HepG2 (cell line): ENCODE measurements around the gene CCDC57. TPM values are rescaled to one million over a fixed set of nuclear protein-coding genes. Genes with fewer than 3 reads are reported as not detected.

Experiments used
- ATAC-seq: fragments of 200-7000 bp; cut with Tn5 transposase; 3 replicates; pipeline ENCODE4 v1.9.1; 2020; ENCODE audit warnings: mild to moderate bottlenecking, moderate library complexity
- BruUV-seq: library from RNA; stranded (reverse); fragments of 400-500 nt; replicated peaks from 2 replicates; lab custom pipeline; 2021; lab: Mats Ljungman, UMichigan
- CTCF ChIA-PET: fragments of 300-600 bp; formaldehyde crosslinking; extraction: SDS; loops from one replicate; lab custom pipeline; 2021; ENCODE audit warnings: low total read pairs, inconsistent platforms, low intra/inter-chr PET ratio; lab: Yijun Ruan, JAX
- POLR2A ChIA-PET: fragments of 350-600 bp; sonication (Branson Sonifier 250); formaldehyde crosslinking; loops from one replicate; lab custom pipeline; 2020; ENCODE audit warnings: antibody characterized with exemption, inconsistent platforms; lab: Yijun Ruan, JAX
- DNase-seq: peaks from one replicate; pipeline ENCODE4 v3.0.0-alpha.2; 2015; ENCODE audit warnings: low spot score
- FAIRE-seq: peaks from 3 replicates; lab custom pipeline; 2011; peaks lifted over from hg19 to GRCh38; lab: Jason Lieb, UNC
- H2AFZ ChIP-seq: one replicate; pipeline ENCODE4 v1.6.1; 2011; ENCODE audit warnings: low read length, inconsistent platforms
- H3K27ac ChIP-seq: fragments of 300-600 bp; 3 replicates; pipeline ENCODE4 v1.8.0; 2011; ENCODE audit warnings: mixed run types, mild to moderate bottlenecking, mixed read lengths, low read length, inconsistent platforms; ENCODE audit not compliant: insufficient read depth; ENCODE audit errors: extremely low read length
- H3K27me3 ChIP-seq, 2 experiments: fragments of 200-600 bp in 1 of 2; 2 replicates in 1 of 2; 3 replicates in 1 of 2; pipeline versions ENCODE4 v1.6.0 to v1.8.0; 2011; ENCODE audit warnings: low read length in 2 of 2, mild to moderate bottlenecking in 2 of 2, moderate library complexity in 2 of 2, inconsistent platforms in 1 of 2; ENCODE audit not compliant: insufficient read depth in 2 of 2, control insufficient read depth in 1 of 2
- H3K36me3 ChIP-seq, 2 experiments: fragments of 200-600 bp in 1 of 2; replicated peaks in 1 of 2; 2 replicates in 1 of 2; 3 replicates in 1 of 2; pipeline versions ENCODE4 v1.5.1 to v1.8.0; 2011; ENCODE audit warnings: low read length in 2 of 2, inconsistent platforms in 1 of 2; ENCODE audit not compliant: insufficient read depth in 2 of 2, control insufficient read depth in 1 of 2
- H3K4me1 ChIP-seq: 2 replicates; pipeline ENCODE4 v1.5.1; 2012; ENCODE audit warnings: low read length, inconsistent platforms; ENCODE audit not compliant: insufficient read depth
- H3K4me2 ChIP-seq: 2 replicates; pipeline ENCODE4 v1.6.0; 2011; ENCODE audit warnings: low read depth, low read length, inconsistent platforms
- H3K4me3 ChIP-seq, 3 experiments: fragments of 200-600 bp in 1 of 3; sonication (generic), shearing (Covaris generic) in 1 of 3; replicated peaks in 1 of 3; 2 replicates each; pipeline ENCODE4 v1.5.1; 2011 to 2016; ENCODE audit warnings: low read length in 3 of 3, inconsistent platforms in 2 of 3, low read depth in 2 of 3, mild to moderate bottlenecking in 2 of 3, control low read depth in 1 of 3, mixed read lengths in 1 of 3; ENCODE audit not compliant: insufficient read depth in 1 of 3
- H3K79me2 ChIP-seq: one replicate; pipeline ENCODE4 v1.6.1; 2011; ENCODE audit warnings: low read length, inconsistent platforms; ENCODE audit not compliant: insufficient read depth
- H3K9ac ChIP-seq: 2 replicates; pipeline ENCODE4 v1.6.0; 2011; ENCODE audit warnings: mild to moderate bottlenecking, low read depth, low read length, inconsistent platforms; ENCODE audit not compliant: insufficient read depth
- H3K9me3 ChIP-seq: 2 replicates; pipeline ENCODE4 v1.5.1; 2012; ENCODE audit warnings: mild to moderate bottlenecking, low read length
- H4K20me1 ChIP-seq: 2 replicates; pipeline ENCODE4 v1.6.0; 2011; ENCODE audit warnings: inconsistent platforms, mild to moderate bottlenecking, low read length, moderate library complexity; ENCODE audit not compliant: insufficient read depth
- AGO1 ChIP-seq: fragments of 200-400 bp; formaldehyde crosslinking; IDR thresholded peaks from 2 replicates; pipeline ENCODE4 v1.6.1; 2017; ENCODE audit warnings: mild to moderate bottlenecking, low read depth, low read length, moderate library complexity; ENCODE audit not compliant: poor library complexity, severe bottlenecking
- AGO2 ChIP-seq: fragments of 200-400 bp; formaldehyde crosslinking; optimal IDR thresholded peaks from 2 replicates; pipeline ENCODE3; 2017; ENCODE audit warnings: mild to moderate bottlenecking, low read depth, low read length, moderate library complexity
- GLMP ChIP-seq: sonication (generic); formaldehyde crosslinking; IDR thresholded peaks from 2 replicates; pipeline ENCODE4 v1.9.0; 2021; ENCODE audit warnings: missing genetic modification reagents, mild to moderate bottlenecking, borderline replicate concordance
- HMG20B ChIP-seq: conservative IDR thresholded peaks from 2 replicates; pipeline ENCODE4 v1.6.1; 2016; ENCODE audit warnings: missing genetic modification reagents, missing compliant biosample characterization
- HNF1B ChIP-seq: sonication (generic); formaldehyde crosslinking; IDR thresholded peaks from 2 replicates; pipeline ENCODE4 v1.5.1; 2020; ENCODE audit warnings: mild to moderate bottlenecking, moderate library complexity, missing genetic modification reagents
- HNRNPH1 ChIP-seq: fragments of 200-400 bp; formaldehyde crosslinking; optimal IDR thresholded peaks from 2 replicates; pipeline ENCODE3; 2017; ENCODE audit warnings: mild to moderate bottlenecking, low read depth, low read length
- ISX ChIP-seq: sonication (generic); formaldehyde crosslinking; conservative IDR thresholded peaks from 2 replicates; pipeline ENCODE4 v1.5.0; 2020; ENCODE audit warnings: missing genetic modification reagents
- MTA1 ChIP-seq: sonication (generic); formaldehyde crosslinking; IDR thresholded peaks from 2 replicates; pipeline ENCODE4 v1.4.0; 2020; ENCODE audit warnings: missing genetic modification reagents, mild to moderate bottlenecking, borderline replicate concordance
- PCBP1 ChIP-seq: fragments of 200-400 bp; formaldehyde crosslinking; IDR thresholded peaks from 2 replicates; pipeline ENCODE4 v1.6.1; 2017; ENCODE audit warnings: mild to moderate bottlenecking, low read depth, low read length, borderline replicate concordance
- PHF8 ChIP-seq: sonication (generic); formaldehyde crosslinking; IDR thresholded peaks from 2 replicates; pipeline ENCODE4 v1.5.0; 2020; ENCODE audit warnings: missing genetic modification reagents
- POLR2G ChIP-seq: fragments of 200-400 bp; formaldehyde crosslinking; IDR thresholded peaks from 2 replicates; pipeline ENCODE4 v1.6.1; 2018; ENCODE audit warnings: mild to moderate bottlenecking, low read depth, low read length, moderate library complexity
- RNF2 ChIP-seq: fragments of 450-650 bp; conservative IDR thresholded peaks from 2 replicates; pipeline ENCODE4 v1.6.1; 2016; ENCODE audit warnings: low read depth
- SAP130 ChIP-seq: IDR thresholded peaks from 2 replicates; pipeline ENCODE4 v1.6.1; 2016; ENCODE audit warnings: low read depth
- ZC3H13 ChIP-seq: sonication (generic); formaldehyde crosslinking; IDR thresholded peaks from 2 replicates; pipeline ENCODE4 v1.8.1; 2023; ENCODE audit warnings: mild to moderate bottlenecking, missing genetic modification reagents, moderate library complexity
- ZNF331 ChIP-seq: sonication (generic); formaldehyde crosslinking; IDR thresholded peaks from 2 replicates; pipeline ENCODE4 v1.4.0; 2020; ENCODE audit warnings: missing genetic modification reagents
- ZNF484 ChIP-seq: sonication (generic); formaldehyde crosslinking; IDR thresholded peaks from 2 replicates; pipeline ENCODE4 v1.5.1; 2020; ENCODE audit warnings: mild to moderate bottlenecking, low read depth, missing genetic modification reagents, borderline replicate concordance
- ZNF704 ChIP-seq: sonication (generic); formaldehyde crosslinking; IDR thresholded peaks from 2 replicates; pipeline ENCODE4 v1.8.1; 2023; ENCODE audit warnings: mild to moderate bottlenecking, inconsistent platforms, moderate library complexity, missing genetic modification reagents, borderline replicate concordance
- ZNF879 ChIP-seq: sonication (generic); formaldehyde crosslinking; IDR thresholded peaks from 2 replicates; pipeline ENCODE4 v1.8.1; 2023; ENCODE audit warnings: missing genetic modification reagents
- WGBS: methylation state at CpG from one replicate; pipeline ENCODE4 v1.1.6; 2017; ENCODE audit warnings: low lambda C conversion rate; 5-methylcytosine and 5-hydroxymethylcytosine counted together
- in situ Hi-C: cut with HindIII; loops from 2 replicates; pipeline ENCODE4 v1.10.0; 2017; ENCODE audit warnings: low pct_unique_long_range_greater_than_20kb; ENCODE audit not compliant: extremely low pct_ligation_motif_present
- intact Hi-C: fragments of 100-400 bp; cut with micrococcal nuclease; formaldehyde crosslinking; loops from one replicate; pipeline ENCODE4 v1.10.0; 2022; ENCODE audit not compliant: unreplicated experiment
- polyA plus RNA-seq, 8 experiments: library from polyadenylated mRNA; depleted of rRNA in 3 of 8; stranded (reverse) in 7 of 8; unstranded in 1 of 8; fragments of >200 nt; fragmentation: Illumina TruSeq in 4 of 8; extraction: Trizol in 4 of 8; gene quantifications; 2 replicates each; pipeline versions ENCODE4 v1.2.1 to v1.2.3, GENCODE V29; 2011 to 2016; ENCODE audit warnings: low read depth in 4 of 8, missing spikeins in 1 of 8, mixed read lengths in 1 of 8; ENCODE audit not compliant: insufficient read depth in 1 of 8
- total RNA-seq, 5 experiments: library from RNA; depleted of rRNA; stranded (reverse); fragments of >200 nt; fragmentation: Illumina TruSeq; extraction: Trizol; gene quantifications; 2 replicates each; pipeline ENCODE4 v1.2.3, GENCODE V29; 2016; ENCODE audit warnings: low read depth in 1 of 5

Gene CCDC57
- total and polyA plus RNA-seq, 2 of the 13 experiments (the other 11 are each of a cell fraction or from before 2014, with no cell fraction given), result 59.3 to 59.9 TPM

GRCh38 chr17:82090549-82091263 is 121.9 kb downstream of the CCDC57 start (continued):
- 0 out of 2 replicates have a peak, but pooled peaks have one; percentile 23 for TF ChIP-seq HNF1B
- TF ChIP-seq PCBP1, result 0 out of 2 replicates have a peak, but pooled peaks have one; percentile 5
- 0 out of 2 replicates have a peak, but pooled peaks have one; percentile 25 for TF ChIP-seq ZNF484 (CRISPR knock-in tag)
- peak; percentile 34; the same call in 1 of the 2 replicates for TF ChIP-seq ZC3H13 (CRISPR knock-in tag)
- no peak for TF ChIP-seq RNF2
- TF ChIP-seq ZNF879, result no peak
- peak; percentile 34 for TF ChIP-seq POLR2G
- no peak for TF ChIP-seq AGO1

- FAIRE-seq (no peak), DNase-seq (no peak), ATAC-seq (no peak)
- Histone ChIP-seq H3K27me3 (no peaks in the 10 kb centered on the region), H3K27ac (no peak overlapping the region), H3K36me3 (peaks cover 80 to 95% of the 10 kb centered on the region in 2 experiments), H3K9me3 (no peaks in the 10 kb centered on the region), H4K20me1 (peaks cover 75% of the 10 kb centered on the region), H3K79me2 (peaks cover 41% of the 10 kb centered on the region), H2AFZ (no peak overlapping the region), H3K4me2 (no peak overlapping the region), H3K9ac (no peak overlapping the region), H3K4me3 (no peak overlapping the region), H3K4me1 (peaks cover 19% of the 10 kb centered on the region)
- ChIA-PET POLR2A (interaction anchor here (1.8 kb wide), 1 partner anchor 9 kb away, joined by 4 read pairs; the partner anchor contains the start of gene FASN), CTCF (no interaction called here)
- 94% methylated on average over 7 of the region's 29 CpGs for WGBS
- intact Hi-C loops (loop anchor here (10.0 kb wide), 1 partner anchor 115 kb away; the partner anchor contains the start of gene ASPSCR1), in situ Hi-C loops (no loop called here)
- BruUV-seq, result no TSS peak
- TF ChIP-seq ISX (no peak), GLMP (CRISPR knock-in tag) (no peak), AGO2 (peak; percentile 52), ZNF704 (CRISPR knock-in tag) (0 out of 2 replicates have a peak, but pooled peaks have one; percentile 2), HMG20B (no peak), MTA1 (CRISPR knock-in tag) (no peak), HNRNPH1 (no peak), ZNF331 (CRISPR knock-in tag) (no peak), SAP130 (CRISPR knock-in tag) (no peak), PHF8 (CRISPR knock-in tag) (no peak)
Measured at GRCh38 chr17:82089723-82090548, 122.7 kb downstream of the CCDC57 start.
